K562 (cell line): ENCODE measurements around the gene PLEKHG4B. TPM values are rescaled to one million over a fixed set of nuclear protein-coding genes. Genes with fewer than 3 reads are reported as not detected.

Source experiments
- ATAC-seq: fragments of 200-7000 bp; cut with Tn5 transposase; 3 replicates; pipeline ENCODE4 v1.9.1; 2020; ENCODE audit warnings: moderate library complexity
- BruUV-seq: library from RNA; stranded (reverse); fragments of 400-500 nt; replicated peaks from 2 replicates; lab custom pipeline; 2021; lab: Mats Ljungman, UMichigan
- CTCF ChIA-PET: fragments of 300-600 bp; formaldehyde crosslinking; extraction: SDS; loops from one replicate; lab custom pipeline; 2021; ENCODE audit warnings: low intra/inter-chr PET ratio; lab: Yijun Ruan, JAX
- POLR2A ChIA-PET: fragments of 300-600, 350-650 bp; sonication (Branson Sonifier 250); formaldehyde crosslinking; extraction: SDS; loops from one replicate; lab custom pipeline; 2021; ENCODE audit warnings: antibody characterized with exemption, inconsistent platforms; lab: Yijun Ruan, JAX
- DNase-seq, 4 experiments: peaks; one replicate each; pipeline versions ENCODE4 v3.0.0 to v3.0.0-alpha.2; 2011 to 2018; ENCODE audit warnings: low spot score in 3 of 4, mixed read lengths in 3 of 4; ENCODE audit errors: extremely low read depth in 1 of 4
- FAIRE-seq: peaks from 2 replicates; lab custom pipeline; 2011; peaks lifted over from hg19 to GRCh38; lab: Jason Lieb, UNC
- H2AFZ ChIP-seq: 2 replicates; pipeline ENCODE4 v1.6.0; 2011; ENCODE audit warnings: low read depth, low read length, control low read depth, inconsistent platforms
- H3K27ac ChIP-seq: fragments of 200-600 bp; 3 replicates; pipeline ENCODE4 v1.8.0; 2011; ENCODE audit warnings: low read depth, mild to moderate bottlenecking, control low read depth, inconsistent platforms, low read length, moderate library complexity, mixed read lengths; ENCODE audit errors: extremely low read depth
- H3K27me3 ChIP-seq, 2 experiments: fragments of 300-600 bp in 1 of 2; 2 replicates in 1 of 2; 3 replicates in 1 of 2; pipeline versions ENCODE4 v1.6.0 to v1.8.0; 2011; ENCODE audit warnings: inconsistent platforms in 2 of 2, low read length in 2 of 2, mild to moderate bottlenecking in 1 of 2, mixed read lengths in 1 of 2, moderate library complexity in 1 of 2; ENCODE audit not compliant: control insufficient read depth in 2 of 2, insufficient read depth in 2 of 2
- H3K36me3 ChIP-seq: fragments of 300-600 bp; 3 replicates; pipeline ENCODE4 v1.8.0; 2011; ENCODE audit warnings: mild to moderate bottlenecking, low read length, inconsistent platforms; ENCODE audit not compliant: control insufficient read depth, insufficient read depth
- H3K4me1 ChIP-seq, 2 experiments: fragments of 200-600 bp in 1 of 2; replicated peaks in 1 of 2; 2 replicates in 1 of 2; 3 replicates in 1 of 2; pipeline versions ENCODE4 v1.5.1 to v1.8.0; 2011; ENCODE audit warnings: inconsistent platforms in 2 of 2, low read length in 2 of 2, mild to moderate bottlenecking in 1 of 2, mixed read lengths in 1 of 2, moderate library complexity in 1 of 2; ENCODE audit not compliant: control insufficient read depth in 2 of 2, insufficient read depth in 2 of 2
- H3K4me2 ChIP-seq: 2 replicates; pipeline ENCODE4 v1.6.1; 2011; ENCODE audit warnings: low read length, control low read depth, inconsistent platforms, mixed read lengths; ENCODE audit not compliant: insufficient read depth
- H3K4me3 ChIP-seq: fragments of 200-600 bp; sonication (generic), shearing (Covaris generic); 2 replicates; pipeline ENCODE4 v1.5.1; 2016; ENCODE audit warnings: control low read depth, inconsistent platforms
- H3K79me2 ChIP-seq: fragments of 200-600 bp; 3 replicates; pipeline ENCODE4 v1.8.0; 2011; ENCODE audit warnings: low read length, inconsistent platforms; ENCODE audit not compliant: control insufficient read depth, insufficient read depth
- H3K9ac ChIP-seq, 2 experiments: 2 replicates each; pipeline versions ENCODE4 v1.6.0 to v1.6.1; 2011; ENCODE audit warnings: low read depth in 2 of 2, low read length in 2 of 2, control low read depth in 1 of 2, inconsistent platforms in 1 of 2, mild to moderate bottlenecking in 1 of 2, mixed read lengths in 1 of 2; ENCODE audit not compliant: insufficient read depth in 1 of 2
- H3K9me1 ChIP-seq: one replicate; pipeline ENCODE4 v1.6.0; 2011; ENCODE audit warnings: inconsistent platforms, mild to moderate bottlenecking, low read length, moderate library complexity; ENCODE audit not compliant: control insufficient read depth, insufficient read depth
- H3K9me3 ChIP-seq: replicated peaks from 2 replicates; pipeline ENCODE4 v1.5.1; 2011; ENCODE audit warnings: low read depth, low read length, inconsistent platforms; ENCODE audit not compliant: control insufficient read depth, insufficient read depth
- H4K20me1 ChIP-seq: replicated peaks from 2 replicates; pipeline ENCODE4 v1.6.1; 2011; ENCODE audit warnings: low read length, inconsistent platforms, mixed read lengths; ENCODE audit not compliant: control insufficient read depth, insufficient read depth
- CCAR2 ChIP-seq: fragments of 200-400 bp; formaldehyde crosslinking; IDR thresholded peaks from 2 replicates; pipeline ENCODE4 v1.6.1; 2017; ENCODE audit warnings: mild to moderate bottlenecking, low read depth, low read length
- ERF ChIP-seq: fragments of 450-650 bp; formaldehyde crosslinking; IDR thresholded peaks from 2 replicates; pipeline ENCODE4 v1.4.0; 2020; ENCODE audit warnings: mild to moderate bottlenecking, mixed read lengths
- GABPA ChIP-seq: fragments of 200-800 bp; sonication (Bioruptor generic); conservative IDR thresholded peaks from 2 replicates; pipeline ENCODE4 v1.6.1; 2016; ENCODE audit warnings: low read depth, missing genetic modification characterization, missing compliant biosample characterization
- HDGF ChIP-seq: fragments of 450-650 bp; IDR thresholded peaks from 2 replicates; pipeline ENCODE4 v1.6.1; 2016
- HOXB6 ChIP-seq: fragments of 250-450 bp; sonication (Bioruptor Pico); IDR thresholded peaks from 2 replicates; pipeline ENCODE4 v1.5.1; 2022; ENCODE audit warnings: mild to moderate bottlenecking, borderline replicate concordance
- KAT2B ChIP-seq: IDR thresholded peaks from one replicate; pipeline ENCODE4 v1.6.1; 2012; ENCODE audit warnings: low read depth, mild to moderate bottlenecking, control low read depth, inconsistent platforms, low read length, moderate library complexity
- NCOA6 ChIP-seq: fragments of 450-650 bp; IDR thresholded peaks from 2 replicates; pipeline ENCODE4 v1.6.1; 2017; ENCODE audit warnings: mild to moderate bottlenecking
- RBM39 ChIP-seq: fragments of 200-400 bp; formaldehyde crosslinking; optimal IDR thresholded peaks from 2 replicates; pipeline ENCODE3; 2018; ENCODE audit warnings: low read depth, low read length
- SIX5 ChIP-seq, 2 experiments: IDR thresholded peaks; 2 replicates each; pipeline ENCODE4 v1.6.1; 2011; ENCODE audit warnings: low read length in 2 of 2, borderline replicate concordance in 1 of 2, low read depth in 1 of 2, mild to moderate bottlenecking in 1 of 2, moderate library complexity in 1 of 2; ENCODE audit not compliant: insufficient read depth in 1 of 2
- STAT5B ChIP-seq: fragments of 250-450 bp; sonication (Bioruptor Pico); IDR thresholded peaks from 2 replicates; pipeline ENCODE4 v1.8.0; 2021; ENCODE audit warnings: mild to moderate bottlenecking, inconsistent platforms
- ZNF41 ChIP-seq: fragments of 250-450 bp; sonication (Bioruptor Pico); conservative IDR thresholded peaks from 2 replicates; pipeline ENCODE4 v1.4.0; 2020; ENCODE audit warnings: mild to moderate bottlenecking
- ZNF79 ChIP-seq: fragments of 250-450 bp; sonication (Bioruptor Pico); IDR thresholded peaks from 2 replicates; pipeline ENCODE4 v1.4.0; 2020; ENCODE audit warnings: low read depth, mild to moderate bottlenecking, moderate library complexity
- WGBS: fragments of 100-300 bp; shearing (Covaris generic); methylation state at CpG from one replicate; pipeline ENCODE4 v1.1.6; 2016; ENCODE audit warnings: low coverage, mixed read lengths; ENCODE audit not compliant: insufficient coverage; ENCODE audit errors: missing lambda C conversion rate; 5-methylcytosine and 5-hydroxymethylcytosine counted together
- in situ Hi-C: fragments of 300-500 bp; cut with MboI; formaldehyde crosslinking; loops from 4 replicates; pipeline ENCODE4 v1.15.0; 2018; ENCODE audit warnings: inconsistent platforms, mixed read lengths
- intact Hi-C: fragments of 100-400 bp; cut with micrococcal nuclease; formaldehyde crosslinking; loops from 2 replicates; pipeline ENCODE4 v1.14.2; 2022
- polyA plus RNA-seq, 8 experiments: library from polyadenylated mRNA; depleted of rRNA in 4 of 8; stranded (reverse) in 5 of 8; unstranded in 3 of 8; fragments of >200 nt; fragmentation: Nextera tagmentation in 2 of 8; fragmentation: Illumina TruSeq in 1 of 8; extraction: Ambion mirVana in 2 of 8; extraction: Trizol in 1 of 8; gene quantifications; 2 replicates each; pipeline versions ENCODE4 v1.2.1 to v1.2.3, GENCODE V29; 2011 to 2014; ENCODE audit warnings: inconsistent platforms in 1 of 8, missing spikeins in 1 of 8
- total RNA-seq, 7 experiments: library from RNA; depleted of rRNA in 6 of 7; stranded (reverse); fragments of >200 nt in 6 of 7; fragmentation: Illumina TruSeq in 2 of 7; extraction: Trizol in 2 of 7; gene quantifications; 2 replicates each; pipeline versions ENCODE4 v1.2.1 to v1.2.3, GENCODE V29; 2011 to 2021; ENCODE audit warnings: low replicate concordance in 1 of 7
- TF ChIP-seq, protein P1 (sequence below): fragments of 250-450 bp; sonication (Bioruptor Pico); IDR thresholded peaks from 2 replicates; pipeline ENCODE4 v1.4.0; 2020

PLEKHG4B gene
- total and polyA plus RNA-seq, 9 of the 15 experiments (the other 6 are each of a cell fraction or from before 2014, with no cell fraction given): 0.02 TPM; not detected in 8

DNA sequence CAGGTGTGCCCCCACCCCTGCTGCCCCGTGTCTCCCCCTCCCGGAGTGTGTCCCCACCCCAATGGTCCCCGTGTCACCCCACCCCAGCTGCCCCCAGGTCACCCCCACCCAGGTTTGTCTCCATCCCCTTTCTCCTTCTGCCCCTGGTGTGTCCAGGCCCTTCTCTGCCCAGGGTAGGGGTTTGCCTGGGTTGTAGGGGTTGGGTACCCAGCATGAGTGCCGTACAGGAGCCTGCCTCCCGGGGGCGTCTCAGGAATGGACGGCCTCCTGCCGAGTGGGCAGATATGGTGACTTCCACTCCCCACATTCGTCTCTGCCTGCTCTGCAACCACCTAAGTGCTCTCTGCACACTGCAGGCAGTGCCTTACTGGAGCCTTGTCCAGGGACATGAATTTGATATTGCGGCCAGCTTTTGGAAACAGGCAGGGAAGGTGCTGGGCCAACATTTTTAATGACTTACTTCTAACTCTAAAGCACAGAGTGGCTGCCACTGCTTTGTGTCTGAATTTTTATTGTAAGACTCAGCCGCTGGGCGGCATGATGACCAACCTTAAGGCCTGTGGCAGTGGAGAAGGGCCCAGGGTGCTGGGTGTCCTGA is 106.0 kb downstream of the PLEKHG4B start:
- no TSS peak for BruUV-seq
- H3K27me3 ChIP-seq: peaks cover 5 to 18% of the 10 kb centered on the region in 2 experiments; a peak in 4 of 5 replicates
- POLR2A ChIA-PET: interaction anchor here (0.8 to 1.0 kb wide), 2 partner anchors 9 to 10 kb away, joined by 3 to 4 read pairs; no protein-coding TSS in a partner anchor
- DNase-seq (no peak), FAIRE-seq (no peak), ATAC-seq (0 out of 3 replicates have a peak, but pooled peaks have one; percentile 5)
- no peak overlapping the region for H3K27ac ChIP-seq
- intact Hi-C loops: no loop called here
- H3K79me2 ChIP-seq: no peaks in the 10 kb centered on the region
- H3K4me3 ChIP-seq: no peak overlapping the region
- in situ Hi-C loops: no loop called here
- H3K4me2 ChIP-seq: no peak overlapping the region
- no peak for TF ChIP-seq SIX5 (IDR thresholded peaks at IDR 0.05; ENCODE audit: borderline replicate concordance in 1 of 2, insufficient read depth in 1 of 2, low read depth in 1 of 2, low read length in 2 of 2)
- TF ChIP-seq STAT5B: no peak
- TF ChIP-seq CCAR2: no peak
- TF ChIP-seq ERF (CRISPR knock-in tag): no peak
- TF ChIP-seq, protein P1, sequence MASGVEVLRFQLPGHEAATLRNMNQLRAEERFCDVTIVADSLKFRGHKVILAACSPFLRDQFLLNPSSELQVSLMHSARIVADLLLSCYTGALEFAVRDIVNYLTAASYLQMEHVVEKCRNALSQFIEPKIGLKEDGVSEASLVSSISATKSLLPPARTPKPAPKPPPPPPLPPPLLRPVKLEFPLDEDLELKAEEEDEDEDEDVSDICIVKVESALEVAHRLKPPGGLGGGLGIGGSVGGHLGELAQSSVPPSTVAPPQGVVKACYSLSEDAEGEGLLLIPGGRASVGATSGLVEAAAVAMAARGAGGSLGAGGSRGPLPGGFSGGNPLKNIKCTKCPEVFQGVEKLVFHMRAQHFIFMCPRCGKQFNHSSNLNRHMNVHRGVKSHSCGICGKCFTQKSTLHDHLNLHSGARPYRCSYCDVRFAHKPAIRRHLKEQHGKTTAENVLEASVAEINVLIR (CRISPR knock-in tag): no peak
- TF ChIP-seq HDGF: no peak
- TF ChIP-seq GABPA (tag): no peak
- no peak for TF ChIP-seq HOXB6
- TF ChIP-seq ZNF79 (CRISPR knock-in tag): no peak
- no peak for TF ChIP-seq KAT2B
- TF ChIP-seq NCOA6: no peak
- no peak for TF ChIP-seq RBM39
- TF ChIP-seq ZNF41 (CRISPR knock-in tag): no peak
- TF ChIP-seq, all 486 proteins: peak for 0
- Histone ChIP-seq H3K36me3 (no peaks in the 10 kb centered on the region), H3K9me3 (no peaks in the 10 kb centered on the region), H3K9ac (no peak overlapping the region), H3K9me1 (no peaks in the 10 kb centered on the region), H3K4me1 (peaks cover 2 to 34% of the 10 kb centered on the region in 2 experiments; a peak in 3 of 5 replicates), H4K20me1 (no peaks in the 10 kb centered on the region; the same call in 1 of the 2 replicates), H2AFZ (no peak overlapping the region)
- 61% methylated on average over 9 of the region's 12 CpGs for WGBS
- CTCF ChIA-PET: no interaction called here
